Measurements from ENCODE around the gene KPNA3.
"Not testable (repeated sequence)": the region's sequence is repeated elsewhere in the genome, so short reads cannot be mapped to it uniquely, and the experiment has no call there.

Gene KPNA3, protein sequence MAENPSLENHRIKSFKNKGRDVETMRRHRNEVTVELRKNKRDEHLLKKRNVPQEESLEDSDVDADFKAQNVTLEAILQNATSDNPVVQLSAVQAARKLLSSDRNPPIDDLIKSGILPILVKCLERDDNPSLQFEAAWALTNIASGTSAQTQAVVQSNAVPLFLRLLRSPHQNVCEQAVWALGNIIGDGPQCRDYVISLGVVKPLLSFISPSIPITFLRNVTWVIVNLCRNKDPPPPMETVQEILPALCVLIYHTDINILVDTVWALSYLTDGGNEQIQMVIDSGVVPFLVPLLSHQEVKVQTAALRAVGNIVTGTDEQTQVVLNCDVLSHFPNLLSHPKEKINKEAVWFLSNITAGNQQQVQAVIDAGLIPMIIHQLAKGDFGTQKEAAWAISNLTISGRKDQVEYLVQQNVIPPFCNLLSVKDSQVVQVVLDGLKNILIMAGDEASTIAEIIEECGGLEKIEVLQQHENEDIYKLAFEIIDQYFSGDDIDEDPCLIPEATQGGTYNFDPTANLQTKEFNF

DNA sequence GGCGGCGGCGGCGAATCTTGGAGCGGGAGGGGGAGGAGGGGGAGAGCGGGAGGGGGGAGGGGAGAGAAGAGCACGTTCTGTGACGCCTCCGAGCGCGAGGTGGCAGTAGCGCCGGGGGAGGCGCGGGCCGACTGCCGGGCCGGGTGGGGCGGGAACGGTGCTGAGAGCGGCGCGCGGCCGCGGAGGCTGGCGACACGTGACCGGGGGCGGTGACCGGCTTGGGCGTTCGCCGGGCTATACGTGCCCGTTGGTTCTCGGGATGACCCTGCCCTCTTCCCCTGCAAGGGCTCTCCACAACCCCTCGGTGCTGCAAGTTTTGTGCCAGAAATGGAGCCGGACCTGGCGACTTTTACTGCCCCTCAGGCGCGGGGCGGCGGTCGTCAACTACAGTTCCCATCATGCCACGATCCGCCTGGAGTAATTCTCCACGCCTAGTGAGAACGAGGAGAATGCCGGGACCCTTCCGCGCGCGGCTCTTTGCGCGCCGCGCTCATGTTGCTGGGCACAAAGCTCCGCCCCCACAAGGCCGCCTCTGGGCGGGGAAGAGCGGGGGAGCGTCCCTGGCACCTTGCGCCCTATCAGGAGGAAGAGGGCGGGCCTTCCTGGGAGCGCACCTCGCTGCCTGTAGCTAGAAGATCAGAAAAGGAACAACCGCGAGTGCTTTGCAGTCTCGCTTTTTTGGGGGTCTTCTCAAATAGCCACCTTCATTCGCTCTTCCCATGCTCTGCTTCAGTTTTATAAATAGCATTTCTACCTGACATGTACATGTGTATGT is at the start of gene KPNA3:
Gene KPNA3 (minus strand): TSS at position 133 of the 775 bp plus-strand sequence. CDS start 176 bp downstream, outside the sequence.
- DNase-seq (ENCODE audit: low read depth, low spot score), result peak; percentile 91

GRCh38 chr13:49841964-49842363 is 49.5 kb upstream of the KPNA3 start:
- no peak for DNase-seq (ENCODE audit: low read depth, low spot score)

GRCh38 chr13:49840675-49841074 is 48.2 kb upstream of the KPNA3 start:
- no peak for DNase-seq (ENCODE audit: low read depth, low spot score)

DNA sequence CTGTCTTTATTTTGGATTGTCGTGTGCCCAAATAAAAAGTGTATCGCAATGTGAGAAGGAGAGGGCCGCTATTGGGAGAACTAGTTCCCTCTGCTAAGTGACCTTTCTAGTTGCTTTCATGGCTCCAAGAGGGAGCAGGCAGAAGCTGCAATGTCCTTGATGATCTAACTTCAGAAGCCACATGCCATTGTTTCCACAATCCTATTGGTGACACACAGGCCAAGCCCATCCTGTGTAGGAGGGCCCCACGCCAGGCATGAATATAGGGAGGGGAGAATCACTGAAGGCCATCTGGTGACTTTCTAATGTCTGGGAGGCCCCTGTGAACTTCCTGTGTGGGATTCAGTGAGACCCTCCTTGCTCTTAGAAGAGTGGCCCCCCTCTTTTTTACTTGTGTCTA is 47.8 kb upstream of the KPNA3 start:
- no peak for DNase-seq (ENCODE audit: low read depth, low spot score)

GRCh38 chr13:49838989-49839388 is 46.5 kb upstream of the KPNA3 start:
- no peak for DNase-seq (ENCODE audit: low read depth, low spot score)

- DNase-seq (ENCODE audit: low read depth, low spot score), result no peak
These were observed 44.0 kb upstream of the KPNA3 start for GRCh38 chr13:49836516-49836915.

DNA sequence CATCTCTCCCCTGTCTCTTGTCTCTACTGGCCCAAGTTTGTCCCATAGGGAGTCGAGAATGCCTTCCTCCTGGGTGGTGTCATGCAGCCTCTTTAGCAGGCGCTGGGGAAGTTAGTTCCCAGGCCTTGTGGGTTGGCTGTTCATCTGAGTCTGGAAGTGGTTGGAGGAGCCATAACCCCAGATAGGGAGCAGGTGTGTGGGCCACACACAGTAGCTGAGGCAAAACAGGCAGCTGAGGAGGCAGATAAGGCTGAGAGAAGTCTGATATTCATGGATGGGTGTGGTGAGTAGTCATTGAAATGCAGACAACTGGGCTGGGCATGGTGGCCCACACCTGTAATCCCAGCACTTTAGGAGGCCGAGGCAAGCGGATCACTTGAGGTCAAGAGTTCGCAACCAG is 40.9 kb upstream of the KPNA3 start:
- no peak for DNase-seq (ENCODE audit: low read depth, low spot score)

- DNase-seq (ENCODE audit: low read depth, low spot score), result no peak
These were observed 39.0 kb upstream of the KPNA3 start for GRCh38 chr13:49831455-49831854.

- no peak for DNase-seq (ENCODE audit: low read depth, low spot score)
These were observed 38.2 kb upstream of the KPNA3 start for GRCh38 chr13:49830721-49831120.

GRCh38 chr13:49829715-49830114 is 37.2 kb upstream of the KPNA3 start:
- no peak for DNase-seq (ENCODE audit: low read depth, low spot score)

DNA sequence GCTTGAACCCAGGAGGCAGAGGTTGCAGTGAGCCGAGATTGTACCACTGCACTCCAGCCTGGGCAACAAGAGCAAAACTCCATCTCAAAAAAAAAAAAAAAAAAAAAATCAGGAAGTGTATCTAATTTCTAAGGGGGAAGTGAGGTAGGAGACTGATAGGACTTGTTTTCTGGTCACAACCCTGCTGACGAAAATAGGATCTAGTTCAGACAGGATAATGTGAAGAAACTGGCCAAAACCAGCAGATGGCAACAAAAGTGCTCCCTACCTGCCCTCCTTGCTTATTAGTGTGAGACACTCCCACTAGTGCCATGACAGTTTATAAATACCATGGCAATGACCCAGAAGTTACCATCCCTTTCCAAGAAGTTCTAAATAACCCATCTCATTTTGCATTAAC is 36.0 kb upstream of the KPNA3 start:
- no peak for DNase-seq (ENCODE audit: low read depth, low spot score)

DNA sequence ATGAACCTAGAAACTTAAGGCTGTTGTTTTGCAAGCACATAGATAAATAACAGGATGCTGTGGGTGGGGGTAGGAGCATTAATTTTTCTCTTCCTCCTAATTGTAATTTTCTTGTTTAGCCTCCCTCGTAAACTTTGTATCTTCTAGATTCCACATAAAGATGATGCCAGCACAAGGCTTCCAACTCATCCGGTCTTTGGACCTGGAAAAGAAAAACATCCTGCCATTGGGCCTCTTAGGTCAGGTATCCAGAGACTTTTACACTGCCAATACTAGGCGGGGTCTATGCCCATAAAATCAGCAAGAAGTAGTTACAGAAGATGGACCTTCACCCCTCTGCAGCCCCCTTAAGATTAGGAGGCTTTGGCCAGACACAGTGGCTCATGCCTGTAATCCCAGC is 35.4 kb upstream of the KPNA3 start:
- DNase-seq (ENCODE audit: low read depth, low spot score), result no peak

- DNase-seq (ENCODE audit: low read depth, low spot score), result no peak
These were observed 34.9 kb upstream of the KPNA3 start for GRCh38 chr13:49827336-49827735.

- no peak for DNase-seq (ENCODE audit: low read depth, low spot score)
These were observed 28.9 kb upstream of the KPNA3 start for GRCh38 chr13:49821216-49822009.

DNA sequence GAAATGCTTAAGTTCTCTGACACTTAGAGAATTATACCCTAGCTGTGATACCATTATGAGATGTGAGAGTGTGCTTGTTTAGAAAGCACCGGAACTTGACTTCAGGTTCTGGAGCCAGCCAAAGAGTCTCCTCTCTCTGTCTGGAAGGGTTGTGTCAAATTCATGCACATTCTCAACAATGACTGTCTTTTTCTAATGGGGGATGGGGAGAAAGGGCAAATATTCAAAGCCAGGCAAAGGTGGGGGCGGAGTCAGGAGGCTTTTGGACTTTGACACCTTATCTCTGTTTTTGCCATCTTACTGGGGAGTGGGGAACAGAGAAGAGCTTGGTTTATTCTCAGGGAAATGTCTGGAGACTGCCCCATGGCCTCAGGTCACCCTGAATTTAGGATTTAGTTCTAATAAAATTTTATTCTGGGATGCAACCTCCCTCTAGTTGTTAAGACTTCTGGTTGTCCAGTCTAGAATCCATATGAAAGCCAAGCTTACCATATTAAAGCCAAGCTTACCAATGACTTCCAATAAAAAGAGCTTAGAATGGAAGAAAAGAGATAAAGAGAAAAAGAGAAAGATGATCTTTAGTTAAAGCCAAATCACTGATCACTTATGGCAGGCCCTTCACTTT is 28.2 kb upstream of the KPNA3 start:
- no peak for DNase-seq (ENCODE audit: low read depth, low spot score)

DNA sequence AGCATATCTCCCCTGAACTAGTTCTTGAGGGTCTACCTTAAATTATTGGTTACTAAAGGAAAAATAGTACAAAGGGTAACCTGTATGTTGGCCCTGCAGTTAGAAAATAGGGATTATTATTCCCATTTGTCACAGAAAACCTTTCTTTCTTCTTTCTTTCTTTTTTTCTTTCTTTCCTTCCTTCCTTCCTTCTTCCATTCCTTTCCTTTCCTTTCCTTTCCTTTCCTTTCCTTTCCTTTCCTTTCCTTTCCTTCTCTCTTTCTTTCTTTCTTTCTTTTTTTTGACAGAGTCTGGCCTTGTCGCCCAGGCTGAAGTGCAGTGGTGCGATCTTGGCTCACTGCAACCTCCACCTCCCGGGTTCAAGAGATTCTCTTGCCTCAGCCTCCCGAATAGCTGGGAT is 23.6 kb upstream of the KPNA3 start:
- not testable (repeated sequence) for DNase-seq (ENCODE audit: low read depth, low spot score)

DNA sequence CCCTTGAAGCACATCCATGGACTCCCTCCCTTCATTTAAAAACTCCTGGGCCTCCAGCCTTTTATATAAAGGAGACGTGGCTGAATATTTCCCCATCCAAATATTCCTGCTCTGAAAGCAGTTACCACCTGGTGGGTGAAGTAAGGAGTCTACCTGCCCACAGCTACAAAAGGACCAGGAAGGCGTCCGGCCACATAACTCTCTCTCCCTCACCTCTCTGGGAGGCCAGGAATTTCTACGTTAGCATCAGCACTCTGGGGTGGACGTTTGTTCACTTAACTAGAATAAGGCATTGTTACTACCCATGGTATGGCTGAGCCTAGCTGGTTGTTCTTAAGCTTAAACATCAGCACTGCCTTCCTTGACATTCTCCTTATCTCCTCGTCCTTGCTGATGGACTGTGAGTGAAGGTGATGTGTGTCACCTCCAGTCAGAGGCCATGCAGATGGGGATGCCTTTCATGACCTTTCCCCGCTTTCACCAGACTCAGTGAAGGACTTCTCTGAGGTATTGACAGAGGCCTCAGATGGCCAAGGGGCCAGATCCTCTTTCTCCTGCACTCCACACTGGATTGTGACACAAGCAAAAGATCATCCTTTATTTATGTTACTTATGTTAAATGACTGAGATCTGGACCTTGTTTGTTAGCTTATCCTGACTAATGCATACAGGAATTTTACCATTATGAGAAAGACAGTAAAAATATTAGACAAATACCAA is 22.2 kb upstream of the KPNA3 start:
- no peak for DNase-seq (ENCODE audit: low read depth, low spot score)

- DNase-seq (ENCODE audit: low read depth, low spot score), result no peak
These were observed 20.3 kb upstream of the KPNA3 start for GRCh38 chr13:49812812-49813211.

DNA sequence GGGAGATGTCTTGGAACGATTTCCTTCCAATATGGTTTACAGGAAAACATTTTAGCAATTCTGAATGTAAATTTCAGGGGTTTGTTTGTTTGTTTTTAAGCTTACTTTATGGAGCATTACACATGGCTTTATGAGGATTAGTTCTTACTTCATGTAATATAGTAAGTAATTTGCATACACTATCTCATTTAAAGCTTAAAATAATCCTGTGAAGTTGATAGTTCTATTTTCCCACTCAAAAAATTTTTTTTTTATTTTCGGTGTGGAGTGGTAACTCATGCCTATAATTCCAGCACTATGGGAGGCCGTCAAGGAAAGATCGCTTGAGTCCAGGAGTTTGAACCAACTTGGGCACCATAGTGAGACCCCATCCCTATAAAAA is 19.0 kb upstream of the KPNA3 start:
- no peak for DNase-seq (ENCODE audit: low read depth, low spot score)

DNA sequence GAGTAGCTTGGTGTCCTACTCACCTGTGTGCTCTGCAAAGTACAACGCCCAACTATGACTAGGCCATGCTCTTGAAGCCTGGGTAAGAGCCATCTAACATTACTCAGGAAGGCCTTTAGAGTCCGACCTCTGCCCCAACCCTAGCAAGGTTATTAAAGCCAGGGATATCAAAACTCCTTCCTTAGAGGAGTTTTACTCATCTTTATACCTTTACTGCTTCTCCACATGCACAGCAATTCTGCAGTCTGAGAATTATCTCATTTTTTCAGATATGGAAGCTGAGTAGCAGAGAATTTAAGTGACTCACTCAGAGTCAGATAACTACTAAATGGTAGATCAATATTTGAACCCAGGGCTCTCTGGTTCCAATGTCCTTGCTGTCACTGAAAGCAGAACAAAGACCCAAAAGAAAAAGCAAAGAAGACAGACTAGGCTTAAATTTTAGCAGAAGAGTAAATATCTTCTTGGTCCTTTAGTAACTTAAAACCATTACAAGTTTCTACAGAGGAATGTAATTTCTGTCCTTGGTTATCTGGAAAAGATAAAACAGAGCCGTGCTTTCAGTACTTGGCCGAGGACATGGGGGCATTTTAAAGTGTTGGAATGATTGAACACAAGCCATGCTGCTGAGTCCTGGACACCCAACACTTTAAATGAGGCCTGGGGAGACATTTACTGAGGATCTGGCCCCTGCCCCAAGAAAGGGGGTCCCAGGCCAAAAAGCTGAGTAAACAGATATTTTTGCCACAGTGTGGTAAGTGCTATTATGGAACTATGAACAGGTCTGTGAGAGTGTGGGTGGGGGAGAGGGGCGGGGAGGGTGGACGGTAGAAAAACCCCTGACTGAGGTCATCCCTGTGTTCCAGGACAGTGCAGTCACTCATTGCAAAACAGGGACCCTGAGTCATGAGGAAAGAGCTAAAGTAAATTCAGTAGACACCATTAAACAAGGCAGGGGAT is 18.4 kb upstream of the KPNA3 start:
- DNase-seq (ENCODE audit: low read depth, low spot score), result no peak
